ENCODE measurements around the gene PTPRG. TPM values are rescaled to one million over a fixed set of nuclear protein-coding genes. Genes with fewer than 3 reads are reported as not detected.

PTPRG gene
- total and polyA plus RNA-seq, 8 donors = 50.9 to 88.4 (median 54.4) TPM

GRCh38 chr3:62132027-62132602, 570.7 kb downstream of the PTPRG start:
- no peak for TF ChIP-seq CTCF (IDR thresholded peaks at IDR 0.05)
- intact Hi-C loops (cut with DNase I) = no loop called here
- ATAC-seq = no peak

GRCh38 chr3:62133015-62133414, 571.6 kb downstream of the PTPRG start:
- DNase-seq = no peak
- Histone ChIP-seq H3K4me1 (peaks cover 0 to 9% of the 10 kb centered on the region in 2 donors), H3K4me3 (no peak overlapping the region), H3K36me3 (no peaks in the 10 kb centered on the region), H3K27me3 (no peaks in the 10 kb centered on the region), H3K27ac (no peak overlapping the region), H3K9me3 (no peaks in the 10 kb centered on the region)
- TF ChIP-seq CTCF (IDR thresholded peaks at IDR 0.05) = no peak
- no peak for ATAC-seq
- intact Hi-C loops (cut with DNase I) = no loop called here

More at GRCh38 chr3:62132027-62132602, 570.7 kb downstream of the PTPRG start:
- no peaks in the 10 kb centered on the region for H3K36me3 ChIP-seq
- no peaks in the 10 kb centered on the region for H3K9me3 ChIP-seq
- no peak for DNase-seq
- H3K27me3 ChIP-seq = no peaks in the 10 kb centered on the region
- peaks cover 0 to 9% of the 10 kb centered on the region in 2 donors for H3K4me1 ChIP-seq
- no peak overlapping the region for H3K27ac ChIP-seq
- no peak overlapping the region for H3K4me3 ChIP-seq

GRCh38 chr3:62134061-62134496, 572.7 kb downstream of the PTPRG start:
- ATAC-seq (peak; percentile 71), DNase-seq (peak in 1 of 4 donors; percentile 37)
- H3K27ac ChIP-seq = peak overlapping the region in 1 of 2 donors; percentile 8
- H3K9me3 ChIP-seq = no peaks in the 10 kb centered on the region
- no peaks in the 10 kb centered on the region for H3K36me3 ChIP-seq
- H3K4me1 ChIP-seq = peaks cover 0 to 9% of the 10 kb centered on the region in 2 donors
- TF ChIP-seq CTCF (IDR thresholded peaks at IDR 0.05) = no peak
- no peaks in the 10 kb centered on the region for H3K27me3 ChIP-seq
- H3K4me3 ChIP-seq = no peak overlapping the region
- intact Hi-C loops (cut with DNase I) = no loop called here

GRCh38 chr3:62135741-62136140, 574.4 kb downstream of the PTPRG start:
- no peak for DNase-seq
- TF ChIP-seq CTCF (IDR thresholded peaks at IDR 0.05) = no peak
- no peaks in the 10 kb centered on the region for H3K9me3 ChIP-seq
- H3K36me3 ChIP-seq = no peaks in the 10 kb centered on the region
- no peaks in the 10 kb centered on the region for H3K27me3 ChIP-seq
- ATAC-seq = no peak
- peaks cover 0 to 9% of the 10 kb centered on the region in 2 donors for H3K4me1 ChIP-seq
- intact Hi-C loops (cut with DNase I) = no loop called here
- no peak overlapping the region for H3K27ac ChIP-seq
- no peak overlapping the region for H3K4me3 ChIP-seq

GRCh38 chr3:62139957-62140356, 578.6 kb downstream of the PTPRG start:
- ATAC-seq (peak; percentile 41), DNase-seq (no peak)
- no peaks in the 10 kb centered on the region for H3K27me3 ChIP-seq
- intact Hi-C loops (cut with DNase I) = no loop called here
- H3K36me3 ChIP-seq = no peaks in the 10 kb centered on the region
- no peak overlapping the region for H3K27ac ChIP-seq
- no peaks in the 10 kb centered on the region for H3K4me1 ChIP-seq
- H3K4me3 ChIP-seq = no peak overlapping the region
- no peak for TF ChIP-seq CTCF (IDR thresholded peaks at IDR 0.05)
- no peaks in the 10 kb centered on the region for H3K9me3 ChIP-seq

Data from left lung (tissue), 10 donors.